GM19324 (cell line): ENCODE data around the gene PIERCE2.
"Not testable (repeated sequence)": the region's sequence is repeated elsewhere in the genome, so short reads cannot be mapped to it uniquely, and the experiment has no call there.

ENCODE experiments used
- ATAC-seq: cut with Tn5 transposase; IDR thresholded peaks from one replicate; pipeline ENCODE4 v1.9.1; 2021; ENCODE audit warnings: mild to moderate bottlenecking, moderate library complexity; ENCODE audit not compliant: unreplicated experiment, low FRiP score

PIERCE2 gene

DNA sequence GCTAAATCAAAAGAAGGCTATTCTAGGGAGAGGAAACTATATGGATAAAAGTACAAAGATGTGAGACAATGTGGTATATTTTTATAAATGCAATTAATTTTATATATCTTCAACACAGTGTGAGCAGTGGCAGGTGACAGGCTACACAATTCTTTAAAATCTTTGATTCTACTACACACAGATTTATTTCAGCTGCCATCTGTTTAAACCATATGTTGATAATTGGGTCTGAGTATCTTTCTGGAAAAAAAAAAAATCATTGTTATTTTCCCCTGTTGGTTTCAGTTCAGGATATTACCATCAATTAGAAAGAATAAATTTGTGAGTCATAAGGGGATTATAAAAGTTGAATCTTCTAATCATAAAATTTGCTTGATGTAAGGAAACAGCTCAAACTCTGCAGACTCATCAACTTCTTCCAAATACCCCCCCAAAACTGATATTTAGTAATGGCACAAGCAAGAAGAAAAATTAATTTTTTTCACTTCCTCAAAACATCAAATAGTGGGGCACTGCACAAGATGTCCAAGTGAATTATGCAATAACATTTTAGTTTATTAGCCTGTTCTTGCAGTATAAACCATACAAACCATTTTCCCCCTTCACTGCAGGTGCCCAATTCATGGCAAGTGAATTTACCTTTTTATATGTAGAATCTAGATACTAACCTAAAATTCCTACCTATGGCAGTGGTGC lies 12.0 kb downstream of the PIERCE2 start:
- ATAC-seq, result no peak

DNA sequence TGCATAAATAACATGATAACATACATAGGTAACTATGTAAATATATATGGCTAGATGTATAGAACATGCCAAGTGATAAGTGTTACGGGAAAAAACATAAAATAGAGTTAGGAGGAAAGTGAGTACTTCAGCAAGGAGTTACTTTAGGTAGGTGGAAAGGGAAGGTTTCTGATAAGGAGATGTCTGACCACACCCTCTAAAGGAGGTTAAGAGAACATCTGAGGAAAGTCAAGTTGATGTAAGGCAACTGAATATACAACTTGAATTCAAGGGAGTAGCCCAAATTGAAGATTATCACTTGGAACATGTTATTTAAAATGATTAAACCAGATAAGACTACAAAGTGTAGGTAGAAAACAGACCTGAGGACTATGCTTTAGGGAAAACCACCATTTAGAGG lies 13.8 kb downstream of the PIERCE2 start:
- ATAC-seq, result no peak

DNA sequence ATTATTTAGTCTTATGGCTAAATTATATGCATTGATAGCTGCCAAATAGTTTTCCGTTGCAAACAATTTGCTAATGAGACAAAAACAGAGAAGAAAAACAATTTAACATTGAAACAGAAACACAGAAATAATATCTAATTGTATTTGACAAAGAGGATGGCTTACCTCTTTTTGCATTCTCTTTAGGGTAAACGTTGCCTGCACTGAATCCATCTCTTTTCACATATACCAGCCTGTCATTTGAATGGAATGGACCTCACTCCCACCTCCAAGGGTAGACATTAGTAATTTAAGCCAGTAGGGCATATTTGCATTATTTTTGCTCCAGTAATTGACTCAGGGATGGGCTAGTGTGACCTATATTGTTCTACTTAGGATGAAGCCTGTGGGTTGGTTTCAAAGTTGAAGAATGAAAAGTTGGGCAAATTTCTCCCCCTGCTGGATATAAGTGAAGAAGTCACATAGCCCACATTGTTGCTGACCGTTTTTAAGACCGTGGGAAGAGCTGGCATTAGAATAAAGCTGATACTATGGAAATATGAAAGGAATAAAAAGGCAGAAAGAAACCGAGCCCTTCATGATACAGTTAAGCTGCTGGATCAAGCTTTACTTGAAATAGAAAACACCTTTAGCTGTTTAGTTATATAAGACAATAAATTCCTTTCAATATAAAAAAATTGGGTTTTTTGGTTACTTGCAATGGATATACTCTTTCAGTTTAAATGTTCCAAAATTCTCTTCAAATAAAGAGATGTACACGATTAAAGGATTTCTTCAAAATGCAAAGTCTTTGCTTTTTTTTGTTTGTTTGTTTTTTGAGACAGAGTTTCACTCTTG lies 26.9 kb downstream of the PIERCE2 start:
- ATAC-seq, result peak; percentile 68

DNA sequence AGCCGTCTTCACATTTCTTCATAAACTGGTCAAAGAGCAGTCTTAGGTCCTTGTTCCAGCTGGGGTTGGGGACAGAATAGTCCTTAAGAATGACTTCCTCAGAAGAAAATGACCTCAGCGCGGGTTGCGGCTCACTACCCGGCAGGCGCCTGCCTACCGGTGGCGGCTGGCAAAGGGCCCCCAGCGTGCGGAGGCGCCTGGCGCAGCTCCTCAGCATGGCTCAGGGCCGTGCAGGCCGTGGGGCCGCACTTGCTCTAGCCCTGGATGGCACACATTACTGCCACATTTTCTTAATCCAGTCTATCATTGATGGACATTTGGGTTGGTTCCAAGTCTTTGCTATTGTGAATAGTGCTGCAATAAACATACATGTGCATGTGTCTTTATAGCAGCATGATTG lies 34.8 kb downstream of the PIERCE2 start:
- not testable (repeated sequence) for ATAC-seq

DNA sequence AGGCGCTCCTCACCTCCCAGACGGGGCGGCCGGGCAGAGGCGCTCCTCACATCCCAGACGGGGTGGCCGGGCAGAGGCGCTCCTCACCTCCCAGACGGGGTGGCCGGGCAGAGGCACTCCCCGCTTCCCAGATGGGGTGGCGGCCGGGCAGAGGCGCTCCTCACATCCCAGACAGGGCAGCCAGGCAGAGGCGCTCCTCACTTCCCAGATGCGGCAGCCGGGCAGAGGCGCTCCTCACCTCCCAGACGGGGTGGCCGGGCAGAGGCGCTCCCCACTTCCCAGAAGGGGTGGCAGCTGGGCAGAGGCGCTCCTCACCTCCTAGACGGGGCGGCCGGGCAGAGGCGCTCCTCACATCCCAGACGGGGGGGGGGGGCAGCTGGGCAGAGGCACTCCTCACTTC lies 37.6 kb downstream of the PIERCE2 start:
- ATAC-seq, result not testable (repeated sequence)

DNA sequence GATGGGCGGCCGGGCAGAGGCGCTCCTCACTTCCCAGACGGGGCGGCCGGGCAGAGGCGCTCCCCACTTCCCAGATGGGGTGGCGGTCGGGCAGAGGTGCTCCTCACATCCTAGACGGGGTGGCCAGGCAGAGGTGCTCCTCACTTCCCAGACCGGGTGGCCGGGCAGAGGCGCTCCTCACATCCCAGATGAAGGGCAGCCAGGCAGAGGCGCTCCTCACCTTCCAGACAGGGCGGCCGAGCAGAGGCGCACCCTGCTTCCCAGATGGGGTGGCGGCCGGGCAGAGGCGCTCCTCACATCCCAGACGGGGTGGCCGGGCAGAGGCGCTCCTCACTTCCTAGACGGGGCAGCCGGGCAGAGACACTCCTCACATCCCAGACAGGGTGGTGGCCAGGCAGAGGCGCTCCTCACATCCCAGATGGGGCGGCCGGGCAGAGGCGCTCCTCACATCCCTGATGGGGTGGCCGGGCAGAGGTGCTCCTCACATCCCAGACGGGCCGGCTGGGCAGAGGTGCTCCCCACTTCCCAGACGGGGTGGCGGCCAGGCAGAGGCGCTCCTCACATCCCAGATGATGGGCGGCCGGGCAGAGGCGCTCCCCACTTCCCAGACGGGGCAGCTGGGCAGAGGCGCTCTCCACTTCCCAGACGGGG lies 38.2 kb downstream of the PIERCE2 start:
- not testable (repeated sequence) for ATAC-seq

DNA sequence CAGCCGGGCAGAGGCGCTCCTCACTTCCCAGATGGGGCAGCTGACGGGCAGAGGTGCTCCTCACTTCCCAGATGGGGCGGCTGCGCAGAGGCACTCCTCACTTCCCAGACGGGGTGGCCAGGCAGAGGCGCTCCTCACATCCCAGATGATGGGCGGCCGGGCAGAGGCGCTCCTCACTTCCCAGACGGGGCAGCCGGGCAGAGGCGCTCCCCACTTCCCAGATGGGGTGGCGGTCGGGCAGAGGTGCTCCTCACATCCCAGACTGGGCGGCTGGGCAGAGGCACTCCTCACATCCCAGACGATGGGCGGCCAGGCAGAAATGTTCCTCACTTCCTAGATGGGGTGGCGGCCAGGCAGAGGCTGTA lies 38.7 kb downstream of the PIERCE2 start:
- not testable (repeated sequence) for ATAC-seq

DNA sequence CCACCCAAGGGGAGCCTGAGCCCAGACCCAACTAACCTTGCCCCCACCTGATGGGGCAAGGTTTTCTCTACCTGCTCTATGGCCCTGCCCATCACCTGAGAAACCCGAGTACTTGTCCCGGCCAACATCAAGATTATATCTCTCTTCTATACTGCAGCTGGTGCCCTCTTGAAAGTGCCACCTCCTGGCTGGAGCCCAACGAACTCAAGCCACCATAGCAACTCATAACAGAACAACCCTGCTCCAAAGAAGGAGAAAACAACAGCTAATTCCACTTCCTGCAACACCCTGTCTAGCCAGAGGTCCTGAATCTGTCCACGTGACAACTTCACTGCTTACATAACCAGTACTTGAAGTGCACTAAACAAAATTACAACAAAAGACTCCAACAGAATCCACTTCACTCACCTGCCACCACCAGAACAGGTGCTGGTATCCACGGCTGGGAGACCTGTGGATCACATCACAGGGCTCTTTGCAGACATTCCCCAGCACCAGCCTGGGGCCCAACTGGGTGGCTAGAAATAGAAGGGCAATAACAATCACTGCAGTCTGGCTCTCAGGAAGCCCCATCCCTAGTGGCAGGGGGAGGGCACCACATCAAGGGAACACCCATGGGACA lies 49.2 kb downstream of the PIERCE2 start:
- no peak for ATAC-seq

DNA sequence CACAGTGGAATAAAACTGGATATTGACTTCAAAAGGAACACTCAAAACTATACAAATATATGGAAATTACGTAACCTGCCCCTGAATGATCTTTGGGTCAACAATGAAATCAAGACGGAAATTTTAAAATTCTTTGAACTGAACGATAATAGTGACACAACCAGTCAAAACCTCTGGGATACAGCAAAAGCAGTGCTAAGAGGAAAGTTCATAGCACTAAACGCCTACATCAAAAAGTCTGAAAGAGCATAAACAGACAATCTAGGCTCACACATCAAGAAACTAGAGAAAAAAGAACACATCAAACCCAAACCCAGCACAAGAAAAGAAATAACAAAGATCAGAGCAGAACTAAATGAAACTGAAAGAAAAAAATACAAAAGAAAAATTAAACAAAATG lies 53.2 kb downstream of the PIERCE2 start:
- no peak for ATAC-seq

DNA sequence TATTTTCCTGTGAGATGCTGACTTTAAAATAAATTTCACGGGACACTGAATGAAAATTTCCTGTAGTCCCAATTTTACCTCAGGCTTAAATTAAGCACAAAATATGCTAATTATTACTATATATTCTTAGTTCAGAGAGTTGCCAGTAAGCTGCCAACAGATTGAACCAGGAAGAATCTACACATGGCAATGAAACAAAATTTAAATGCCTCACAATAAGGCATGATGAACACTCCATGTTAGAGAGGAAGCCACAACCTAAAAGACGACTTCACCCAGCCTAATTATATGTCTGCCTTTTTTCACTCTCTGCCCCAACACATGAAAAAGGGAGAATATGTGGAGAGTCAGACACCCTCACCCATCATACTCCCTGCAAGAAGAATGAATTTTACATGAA lies 60.0 kb downstream of the PIERCE2 start:
- no peak for ATAC-seq
